Stomach (tissue), 4 donors: ENCODE results near the gene BNIP2.

ENCODE experiments used
- POLR2A ChIP-seq, 4 donors: fragments of 450-650 bp; IDR thresholded peaks; one replicate each; pipeline ENCODE4 v1.6.1; 2016; ENCODE audit warnings: antibody characterized with exemption in 4 of 4, control low read depth in 2 of 4, mild to moderate bottlenecking in 1 of 4, moderate library complexity in 1 of 4
- TF ChIP-seq, protein P1 (sequence below), 7 experiments: fragments of 450-650 bp in 4 of 7; fragments of 200-600 bp in 3 of 7; sonication (generic) in 3 of 7; IDR thresholded peaks; one replicate each; pipeline ENCODE4 v1.5.1; 2016 to 2019; ENCODE audit warnings: antibody characterized with exemption in 7 of 7, control low read depth in 2 of 7, mild to moderate bottlenecking in 1 of 7

DNA sequence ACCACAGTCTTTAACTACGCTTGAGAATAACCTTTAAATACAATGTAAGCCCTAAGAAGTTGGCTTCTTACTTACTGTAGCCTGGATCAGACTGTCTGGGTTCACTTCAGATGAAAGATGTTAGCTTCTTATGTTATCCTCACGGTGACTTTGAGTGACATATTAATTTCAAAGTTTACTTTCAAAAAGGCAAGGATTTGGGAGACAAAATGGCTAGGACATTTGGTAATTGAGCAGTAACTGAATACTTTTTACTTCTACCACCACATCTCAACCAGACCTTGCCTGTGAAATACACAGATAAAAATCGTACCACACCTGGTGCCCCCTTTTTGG, 36.0 kb upstream of the BNIP2 start:
- TF ChIP-seq, protein P1, sequence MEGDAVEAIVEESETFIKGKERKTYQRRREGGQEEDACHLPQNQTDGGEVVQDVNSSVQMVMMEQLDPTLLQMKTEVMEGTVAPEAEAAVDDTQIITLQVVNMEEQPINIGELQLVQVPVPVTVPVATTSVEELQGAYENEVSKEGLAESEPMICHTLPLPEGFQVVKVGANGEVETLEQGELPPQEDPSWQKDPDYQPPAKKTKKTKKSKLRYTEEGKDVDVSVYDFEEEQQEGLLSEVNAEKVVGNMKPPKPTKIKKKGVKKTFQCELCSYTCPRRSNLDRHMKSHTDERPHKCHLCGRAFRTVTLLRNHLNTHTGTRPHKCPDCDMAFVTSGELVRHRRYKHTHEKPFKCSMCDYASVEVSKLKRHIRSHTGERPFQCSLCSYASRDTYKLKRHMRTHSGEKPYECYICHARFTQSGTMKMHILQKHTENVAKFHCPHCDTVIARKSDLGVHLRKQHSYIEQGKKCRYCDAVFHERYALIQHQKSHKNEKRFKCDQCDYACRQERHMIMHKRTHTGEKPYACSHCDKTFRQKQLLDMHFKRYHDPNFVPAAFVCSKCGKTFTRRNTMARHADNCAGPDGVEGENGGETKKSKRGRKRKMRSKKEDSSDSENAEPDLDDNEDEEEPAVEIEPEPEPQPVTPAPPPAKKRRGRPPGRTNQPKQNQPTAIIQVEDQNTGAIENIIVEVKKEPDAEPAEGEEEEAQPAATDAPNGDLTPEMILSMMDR (IDR thresholded peaks at IDR 0.05): no peak
- TF ChIP-seq POLR2A (IDR thresholded peaks at IDR 0.05): no peak
